SH-SY5Y (cell line): ENCODE measurements around the gene ALPI.

Experiments
- GATA2 ChIP-seq: IDR thresholded peaks from 2 replicates; pipeline ENCODE4 v1.6.1; 2011; ENCODE audit warnings: mild to moderate bottlenecking, low read depth, low read length
- GATA3 ChIP-seq: IDR thresholded peaks from 2 replicates; pipeline ENCODE4 v1.6.1; 2011; ENCODE audit warnings: low read depth, mild to moderate bottlenecking, low read length, moderate library complexity

DNA sequence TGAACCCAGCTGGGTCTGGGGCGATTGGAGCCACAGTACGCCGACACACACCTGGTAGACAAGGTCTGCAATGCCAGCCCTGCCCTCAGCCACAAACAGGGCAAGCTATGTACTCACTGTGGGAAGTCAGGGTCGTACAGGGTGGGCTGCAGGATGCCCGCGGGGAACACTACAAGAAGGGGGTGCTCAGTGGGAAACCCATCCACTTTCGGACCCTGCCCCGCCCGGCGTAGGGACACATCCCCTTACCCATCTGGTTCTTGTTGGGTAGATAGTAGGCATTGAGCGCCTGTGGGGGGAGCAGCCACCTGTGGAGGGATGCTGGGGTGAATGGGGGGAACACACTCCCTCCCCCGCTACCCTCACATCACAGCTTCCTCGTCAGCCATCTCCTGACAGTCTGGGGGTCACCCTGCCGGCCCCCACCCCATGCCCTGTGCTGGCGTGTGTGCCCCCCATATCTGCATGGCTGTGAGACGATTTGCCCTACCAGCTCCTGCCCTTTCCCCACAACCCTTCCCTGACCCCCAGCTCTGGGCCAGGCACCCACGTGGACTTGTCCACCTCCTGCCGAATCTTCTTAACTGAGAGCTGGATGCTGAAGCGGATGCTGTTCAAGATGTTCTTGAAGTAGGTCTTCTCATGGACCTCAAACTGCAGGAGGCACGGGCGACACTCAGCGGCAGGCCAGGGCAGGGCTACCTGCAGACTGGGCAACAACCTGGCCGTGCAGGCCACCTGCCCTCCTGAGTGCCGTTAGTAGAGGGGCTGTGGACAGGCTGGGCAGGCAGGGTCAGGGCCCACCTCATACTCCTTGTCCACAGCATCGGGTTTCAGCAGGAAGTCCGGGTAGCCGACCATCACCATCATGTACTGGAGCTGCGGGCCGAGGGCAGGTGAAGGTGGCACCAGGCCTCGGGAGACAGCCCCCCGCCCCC lies 26.6 kb downstream of the ALPI start:
- TF ChIP-seq GATA3 (no peak), GATA2 (no peak)
